Activated CD8-positive, alpha-beta memory T cell treated with anti-CD3 and anti-CD28 coated beads for 1 hour (primary cell): ENCODE data around the gene NCAM1.
"Not testable (repeated sequence)": the region's sequence is repeated elsewhere in the genome, so short reads cannot be mapped to it uniquely, and the experiment has no call there.

ENCODE experiments used
- DNase-seq, 2 donors: peaks; one replicate each; pipeline ENCODE4 v3.0.0-alpha.2; 2020; ENCODE audit warnings: low read depth in 1 of 2; ENCODE audit errors: extremely low read depth in 1 of 2

NCAM1 gene

GRCh38 chr11:112961146-112961668 is at the start of gene NCAM1:
NCAM1 (plus strand) TSS chr11:112961420.
- no peak for DNase-seq

DNA sequence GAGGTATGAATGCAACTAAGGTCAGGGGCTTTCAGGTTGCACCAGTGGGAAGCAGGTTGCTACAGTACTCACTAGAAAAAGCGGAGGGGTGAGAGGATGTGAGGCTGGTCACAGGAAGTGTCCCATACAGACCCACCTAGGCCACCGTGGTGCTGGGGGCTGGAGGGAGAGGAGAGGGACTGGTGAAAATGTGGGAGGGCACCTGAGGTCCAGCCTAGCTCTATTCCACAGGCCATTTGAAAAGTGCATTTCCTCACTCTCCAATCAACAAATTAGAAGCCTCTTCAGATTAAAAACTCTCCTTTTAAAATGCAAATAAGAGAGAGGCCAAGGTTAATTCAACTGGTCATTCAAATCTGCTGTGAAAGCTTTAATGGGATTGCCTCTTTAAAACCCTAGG is 38.6 kb upstream of the NCAM1 start:
- DNase-seq, result no peak

GRCh38 chr11:112924836-112925235 is 36.4 kb upstream of the NCAM1 start:
- DNase-seq, result not testable (repeated sequence)

- DNase-seq, result no peak
Measured at GRCh38 chr11:112925516-112926310, 35.5 kb upstream of the NCAM1 start.

DNA sequence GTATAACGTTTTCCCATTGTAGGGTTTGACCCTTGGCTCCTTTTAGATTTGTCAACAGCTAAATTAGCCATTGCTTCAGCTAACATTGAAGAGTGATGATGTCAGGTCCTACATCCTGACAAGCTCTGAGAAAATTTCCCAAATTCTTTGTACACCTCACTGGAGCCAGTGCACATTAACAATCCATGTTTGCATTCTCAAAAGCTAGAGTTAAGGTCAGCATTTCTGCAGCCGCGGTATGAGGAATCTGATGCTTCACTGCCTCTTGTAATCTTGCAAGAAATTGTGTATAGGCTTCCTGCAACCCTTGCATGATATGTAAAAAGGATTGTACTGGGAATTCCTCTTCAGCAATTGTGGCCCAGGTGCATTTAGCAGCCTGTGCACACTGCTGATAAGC is 33.1 kb upstream of the NCAM1 start:
- DNase-seq, result no peak

GRCh38 chr11:112929432-112929831 is 31.8 kb upstream of the NCAM1 start:
- no peak for DNase-seq

- DNase-seq, result no peak
Measured at GRCh38 chr11:112931703-112932102, 29.5 kb upstream of the NCAM1 start.

- no peak for DNase-seq
Measured at GRCh38 chr11:112932593-112932992, 28.6 kb upstream of the NCAM1 start.

GRCh38 chr11:112933970-112934369 is 27.2 kb upstream of the NCAM1 start:
- no peak for DNase-seq

- DNase-seq, result no peak
Measured at GRCh38 chr11:112941104-112941503, 20.1 kb upstream of the NCAM1 start.

DNA sequence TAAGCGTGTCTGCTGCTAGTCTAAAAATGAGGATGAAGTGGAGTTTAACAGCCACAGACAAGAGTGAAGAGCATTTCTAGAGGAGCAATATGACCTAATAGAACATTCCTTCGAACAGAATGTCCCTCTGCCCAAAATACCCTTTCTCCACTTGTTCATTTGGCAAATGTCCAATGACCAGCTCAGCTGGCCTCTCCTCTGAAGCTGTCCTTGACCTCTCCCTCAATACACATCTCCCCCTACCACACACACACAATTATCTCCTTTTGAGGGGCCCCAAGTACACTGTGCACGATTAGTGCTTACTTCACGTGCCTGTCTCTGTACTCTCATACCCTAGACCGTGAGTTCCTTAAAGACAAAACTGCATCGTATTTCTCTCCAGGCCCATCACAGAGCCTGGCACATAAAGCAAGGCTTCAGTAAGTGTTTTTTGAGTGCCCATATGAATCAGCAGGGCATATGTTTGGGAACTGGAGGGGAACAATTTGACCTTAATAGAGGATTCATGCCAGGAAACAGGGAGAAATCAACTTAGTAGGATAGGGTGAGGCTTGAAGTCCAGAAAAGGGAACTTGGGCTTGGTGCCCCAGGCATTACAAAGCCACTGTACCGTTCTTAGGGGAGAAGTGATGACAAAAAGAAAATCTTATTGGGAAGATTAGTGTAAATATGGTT is 18.1 kb upstream of the NCAM1 start:
- no peak for DNase-seq

DNA sequence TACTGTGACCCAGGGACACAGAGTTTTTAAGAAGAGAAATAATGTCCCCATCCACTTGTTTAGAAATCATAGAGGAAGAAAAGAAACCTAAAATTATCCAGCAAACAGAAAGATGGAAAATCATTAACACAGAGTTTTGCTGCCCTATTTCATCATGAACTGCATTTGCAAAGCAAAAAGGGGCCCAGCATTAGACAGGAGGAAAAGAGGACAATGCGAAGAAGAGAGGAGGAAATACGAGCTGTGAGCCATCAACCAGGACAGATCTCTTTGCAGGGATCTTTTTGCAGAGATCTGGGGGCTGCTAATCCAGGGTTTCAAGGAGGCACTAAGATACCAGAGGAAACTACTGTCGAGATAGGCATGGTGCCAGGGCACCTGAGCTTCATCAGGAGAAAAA is 14.4 kb upstream of the NCAM1 start:
- DNase-seq, result no peak

DNA sequence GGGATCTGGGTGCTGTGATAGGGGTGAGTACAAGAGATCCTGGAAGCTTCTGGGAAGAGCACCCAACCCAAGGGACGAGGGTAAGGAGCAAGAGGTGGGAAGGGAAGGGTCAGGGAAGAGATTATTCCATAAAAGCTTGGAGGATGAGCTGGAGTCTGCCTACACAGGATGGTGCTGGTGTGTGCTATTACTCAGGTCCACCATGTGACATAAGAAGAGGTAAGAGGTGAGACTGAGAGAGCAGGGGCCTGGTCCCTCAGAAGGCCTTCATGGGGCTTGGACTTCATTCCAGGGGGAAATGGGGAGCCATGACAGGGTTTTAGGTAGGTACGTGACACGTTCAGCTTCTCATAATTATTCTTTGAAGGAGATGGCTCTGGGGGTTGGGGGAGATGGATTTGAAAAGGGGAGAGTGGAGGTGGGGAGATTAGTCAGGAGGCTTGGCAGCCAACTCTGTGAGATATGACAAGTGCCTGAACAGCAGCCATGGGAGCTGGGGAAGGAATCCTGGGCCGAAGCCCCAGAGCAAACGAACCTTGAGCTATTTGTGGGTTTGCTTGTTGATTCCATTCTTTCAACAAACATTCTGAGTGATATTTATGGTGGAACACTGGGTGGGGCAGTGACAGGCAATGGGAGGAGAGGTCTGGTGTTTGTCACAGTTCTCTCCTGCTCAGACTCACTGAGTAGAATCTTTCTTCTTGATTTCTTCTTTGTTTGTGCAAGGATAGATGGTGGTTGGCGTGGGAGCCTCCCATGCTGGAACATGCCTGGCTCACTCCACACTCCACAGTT is 11.2 kb upstream of the NCAM1 start:
- no peak for DNase-seq

GRCh38 chr11:112958670-112959069 is 2.5 kb upstream of the NCAM1 start:
- no peak for DNase-seq

- DNase-seq, result no peak
Measured at GRCh38 chr11:112961751-112962578, 745 bp downstream of the NCAM1 start.

DNA sequence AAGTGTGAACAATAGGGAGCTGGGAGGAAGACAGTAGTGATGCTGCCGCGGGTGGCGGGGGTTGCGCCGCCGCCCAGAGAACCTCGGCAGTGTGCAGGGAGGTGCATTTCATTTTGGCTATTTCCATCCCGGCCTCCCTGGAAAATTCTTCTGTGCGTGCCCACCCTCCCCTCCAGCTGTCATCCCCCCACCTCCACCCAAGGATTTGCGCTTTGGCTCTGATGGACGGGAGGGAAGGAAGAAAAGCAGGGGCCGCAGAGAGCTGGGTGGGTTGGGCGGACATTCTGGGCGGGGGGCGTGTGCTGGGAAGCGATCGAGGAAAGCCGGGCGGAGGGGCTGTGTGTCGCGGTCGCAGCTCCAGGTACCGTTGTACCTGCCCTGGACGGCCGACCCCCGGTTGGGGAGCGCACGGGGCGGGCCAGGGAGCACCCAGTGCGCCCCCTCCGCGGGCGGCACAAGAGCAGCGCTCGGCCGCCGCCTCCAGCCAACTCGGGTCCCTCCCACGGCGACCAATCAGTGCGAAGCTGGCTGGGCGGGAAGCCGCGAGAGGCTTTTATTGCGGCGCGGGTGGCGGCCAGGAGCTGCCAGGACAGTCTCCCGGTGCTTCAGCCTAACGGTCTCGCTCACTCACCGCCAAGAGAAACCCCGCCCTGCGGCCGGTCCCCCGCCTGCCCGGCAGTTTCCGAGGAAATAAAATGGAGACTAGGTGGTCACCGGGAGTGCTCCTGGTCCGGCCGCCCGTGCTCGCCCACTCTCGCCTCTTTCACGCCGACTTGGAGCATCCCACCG is 1.6 kb downstream of the NCAM1 start:
- DNase-seq, result no peak

DNA sequence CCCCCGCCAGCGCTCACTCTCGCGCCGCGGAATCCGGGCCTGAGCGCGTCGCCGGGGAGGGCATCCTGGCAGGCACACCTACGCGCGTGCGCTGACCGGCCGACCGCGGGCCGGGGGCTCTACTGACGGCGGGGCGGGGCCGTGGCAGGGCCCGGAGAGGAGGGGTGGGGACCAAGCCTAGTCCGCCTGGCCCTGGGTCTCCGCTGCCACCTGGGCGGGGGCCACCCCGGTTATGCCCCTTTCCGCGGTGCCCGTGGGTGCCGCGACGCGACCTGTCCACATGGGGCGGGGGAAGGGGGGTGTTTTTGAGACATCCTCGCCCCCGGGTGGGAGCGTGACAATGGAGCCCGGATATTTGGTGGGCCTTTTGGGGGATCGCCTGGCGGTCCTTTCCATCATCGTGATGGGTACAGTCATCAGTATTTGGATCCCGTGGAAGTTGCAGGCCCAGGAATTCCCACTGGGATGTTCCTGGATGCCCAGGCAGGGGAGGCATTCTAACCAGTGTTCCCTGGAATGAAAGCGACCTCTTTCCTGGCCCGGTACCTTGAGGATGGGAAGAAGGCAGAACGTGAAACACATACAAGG is 2.2 kb downstream of the NCAM1 start:
- DNase-seq, result no peak

- DNase-seq, result no peak
Measured at GRCh38 chr11:112965656-112966055, 4.4 kb downstream of the NCAM1 start.

DNA sequence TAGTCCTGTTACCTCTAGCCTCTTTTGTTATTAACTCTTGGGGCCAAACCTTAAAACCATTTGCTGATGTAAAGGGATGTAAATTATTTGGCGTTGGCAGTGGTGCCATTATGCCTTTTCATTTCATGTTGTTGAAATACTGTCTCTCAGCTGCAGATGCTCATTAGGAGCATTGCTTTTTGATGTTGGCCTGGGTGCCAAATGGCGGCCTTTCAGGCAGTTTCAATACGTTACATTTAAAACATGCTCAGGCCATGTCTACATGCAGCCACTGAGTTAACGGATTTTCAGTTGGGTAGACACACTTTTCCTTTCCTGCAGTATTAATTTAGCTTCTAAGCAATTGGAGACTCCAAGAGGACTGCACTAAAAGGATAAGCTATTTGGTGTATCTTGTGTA is 5.3 kb downstream of the NCAM1 start:
- DNase-seq, result no peak
